Choroid plexus epithelial cell (primary cell): ENCODE data around the gene INAFM2.

ENCODE experiments used
- DNase-seq: peaks from one replicate; pipeline ENCODE4 v3.0.0-alpha.2; 2010; ENCODE audit warnings: low read depth
- H3K4me3 ChIP-seq: 2 replicates; pipeline ENCODE4 v1.5.1; 2011; ENCODE audit warnings: low read depth, mild to moderate bottlenecking, control low read depth, low read length, moderate library complexity
- CTCF ChIP-seq: conservative IDR thresholded peaks from 2 replicates; pipeline ENCODE4 v1.5.1; 2011; ENCODE audit warnings: low read depth, mild to moderate bottlenecking, control low read depth, inconsistent platforms, low read length, moderate library complexity

Gene INAFM2

DNA sequence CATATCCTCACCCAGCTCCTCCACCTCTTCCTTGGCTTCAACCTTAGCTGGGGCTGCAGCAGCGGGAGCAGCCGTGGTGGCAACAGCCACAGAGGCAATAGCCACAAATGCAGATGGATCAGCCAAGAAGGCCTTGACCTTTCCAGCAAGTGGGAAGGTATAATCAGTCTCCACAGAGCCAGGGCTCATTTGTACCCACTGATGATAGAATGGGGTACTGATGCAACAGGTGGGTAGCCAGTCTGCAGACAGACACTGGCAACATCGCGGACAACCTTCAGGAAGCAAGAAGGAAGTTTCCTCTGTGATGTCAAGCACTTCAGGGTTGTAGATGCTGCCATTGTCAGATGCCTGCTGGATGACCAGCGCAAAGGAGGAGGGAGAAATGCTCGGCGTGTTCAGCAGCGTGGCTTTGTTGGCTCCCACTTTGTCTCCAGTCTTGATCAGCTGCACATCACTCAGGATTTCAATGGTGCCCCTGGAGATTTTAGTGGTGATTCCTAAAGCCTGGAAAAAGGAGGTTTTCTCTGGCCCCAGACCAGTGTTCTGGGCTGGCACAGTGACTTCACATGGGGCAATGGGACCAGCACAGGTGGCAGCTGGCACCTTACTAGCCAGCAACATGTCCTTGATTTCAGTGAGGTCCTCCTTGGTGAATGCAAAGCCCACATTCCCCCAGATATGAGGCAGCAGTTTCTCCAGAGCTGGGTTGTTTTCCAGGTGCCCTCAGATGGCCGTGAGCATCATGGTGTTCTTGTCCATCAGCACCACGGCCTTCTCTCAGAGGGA, 10.9 kb upstream of the INAFM2 start:
- no peak overlapping the region for H3K4me3 ChIP-seq
- TF ChIP-seq CTCF: no peak
- no peak for DNase-seq

DNA sequence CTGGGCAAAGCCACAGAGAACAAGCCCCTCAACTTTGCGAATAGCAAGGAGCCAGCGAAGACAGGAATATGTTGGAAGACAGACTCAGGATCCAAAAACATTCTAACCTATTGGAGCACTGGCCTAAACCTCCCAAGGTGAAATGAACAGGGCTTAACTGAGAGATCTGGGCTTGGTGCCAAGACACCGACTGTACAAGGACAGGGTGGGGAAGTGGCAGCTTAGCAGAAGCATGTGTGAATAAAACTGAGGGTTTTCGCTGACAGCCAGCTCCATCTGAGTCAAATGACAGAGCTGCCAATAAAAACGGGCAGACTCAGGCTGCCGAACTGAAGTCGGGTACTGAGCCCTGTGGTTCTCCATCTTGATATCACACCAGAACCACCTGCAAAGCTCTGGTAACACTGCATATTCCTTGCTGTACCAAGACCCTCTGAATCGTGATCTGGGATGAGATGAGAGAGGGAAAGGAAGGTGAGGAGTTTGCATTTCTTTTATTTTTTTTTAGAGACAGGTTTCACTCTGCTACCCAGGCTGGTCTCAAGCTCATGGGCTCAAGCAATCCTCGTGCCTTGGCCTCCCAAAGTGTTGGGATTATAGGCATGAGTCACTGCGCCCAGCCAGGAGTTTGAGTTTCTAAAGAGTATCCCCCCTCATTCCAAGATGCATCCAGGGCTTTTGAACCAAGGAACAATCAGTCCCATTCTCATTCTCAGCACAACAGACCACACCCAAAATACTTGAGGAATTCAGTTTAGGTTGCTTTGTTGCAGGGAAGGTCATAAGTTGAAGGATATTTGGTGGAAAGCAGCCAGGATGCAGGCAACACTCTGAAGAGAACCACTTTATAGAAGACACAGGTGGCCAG, 9.7 kb upstream of the INAFM2 start:
- DNase-seq: no peak
- no peak overlapping the region for H3K4me3 ChIP-seq
- no peak for TF ChIP-seq CTCF

GRCh38 chr15:40314723-40315276, 8.7 kb upstream of the INAFM2 start:
- TF ChIP-seq CTCF: no peak
- H3K4me3 ChIP-seq: no peak overlapping the region
- no peak for DNase-seq

- no peak for TF ChIP-seq CTCF
- no peak for DNase-seq
- no peak overlapping the region for H3K4me3 ChIP-seq
Measured at GRCh38 chr15:40316931-40317330, 6.6 kb upstream of the INAFM2 start.

DNA sequence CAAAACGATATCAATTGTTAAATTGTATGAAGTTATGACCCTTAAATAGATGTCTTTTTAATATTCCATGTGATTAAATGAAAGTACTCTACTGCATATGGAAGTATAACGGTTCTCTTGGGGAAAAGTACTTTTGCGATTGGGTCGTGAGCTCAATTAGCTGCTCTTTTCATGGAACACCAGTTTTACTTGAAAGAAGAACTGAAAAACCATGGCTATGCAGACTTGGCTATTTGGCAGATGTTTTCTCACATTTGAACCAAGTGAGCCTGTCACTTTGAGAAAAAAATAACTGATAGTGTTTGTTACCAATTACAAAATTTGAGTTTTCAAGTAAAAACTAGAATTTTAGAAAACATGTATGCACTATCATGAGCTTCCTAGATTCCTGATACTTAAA, 5.9 kb upstream of the INAFM2 start:
- no peak overlapping the region for H3K4me3 ChIP-seq
- no peak for DNase-seq
- TF ChIP-seq CTCF: no peak

DNA sequence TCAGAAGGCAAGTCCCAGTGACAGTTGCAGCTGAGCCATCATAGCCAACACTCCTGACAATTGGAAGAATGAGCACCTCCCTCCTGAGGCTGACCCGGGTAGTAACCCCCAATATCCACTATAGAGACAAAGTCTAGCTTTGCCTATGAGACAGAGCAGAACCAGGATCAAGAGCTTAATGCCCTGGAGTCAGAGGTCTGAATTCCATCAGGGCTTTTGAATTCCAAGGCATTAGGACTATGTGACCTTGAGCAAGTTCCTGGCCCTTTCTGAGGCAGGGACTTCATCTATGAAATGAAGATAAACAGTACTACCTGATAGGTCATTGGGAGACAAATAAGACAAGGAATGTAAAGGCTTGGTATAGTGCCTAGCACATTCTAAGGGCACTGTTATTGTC, 3.1 kb upstream of the INAFM2 start:
- TF ChIP-seq CTCF: no peak
- no peak for DNase-seq
- no peak overlapping the region for H3K4me3 ChIP-seq
